Uterus (tissue), 4 donors: ENCODE measurements around the gene DRD2. TPM values are rescaled to one million over a fixed set of nuclear protein-coding genes. Genes with fewer than 3 reads are reported as not detected.

Source experiments
- DNase-seq, 2 donors: peaks; one replicate each; pipeline ENCODE4 v3.0.0-alpha.2; 2019 to 2020
- H3K27ac ChIP-seq, 2 donors: fragments of 200-600 bp; sonication (generic); 1 replicate in 1 of 2; 2 replicates in 1 of 2; pipeline ENCODE4 v1.5.1; 2016 to 2018
- H3K27me3 ChIP-seq, 2 donors: fragments of 200-600 bp; sonication (generic); one replicate each; pipeline ENCODE4 v1.5.1; 2018 to 2019; ENCODE audit warnings: control low read depth in 1 of 2
- H3K36me3 ChIP-seq, 2 donors: fragments of 200-600 bp; sonication (generic); one replicate each; pipeline ENCODE4 v1.5.1; 2019; ENCODE audit warnings: control low read depth in 1 of 2
- H3K4me1 ChIP-seq, 2 donors: fragments of 200-600 bp; sonication (generic); one replicate each; pipeline ENCODE4 v1.5.1; 2018 to 2019; ENCODE audit warnings: control low read depth in 1 of 2
- H3K4me3 ChIP-seq, 2 donors: fragments of 200-600 bp; sonication (generic); 1 replicate in 1 of 2; 2 replicates in 1 of 2; pipeline ENCODE4 v1.5.1; 2018 to 2019; ENCODE audit warnings: mild to moderate bottlenecking in 1 of 2
- H3K9me3 ChIP-seq, 2 donors: fragments of 200-600 bp; sonication (generic); one replicate each; pipeline ENCODE4 v1.5.1; 2019; ENCODE audit warnings: control low read depth in 1 of 2
- CTCF ChIP-seq, 4 experiments: fragments of 200-600 bp in 2 of 4; fragments of 450-650 bp in 2 of 4; sonication (generic) in 2 of 4; IDR thresholded peaks; one replicate each; pipeline ENCODE4 v1.5.1; 2016 to 2019; ENCODE audit warnings: antibody characterized with exemption in 4 of 4, mild to moderate bottlenecking in 2 of 4, moderate library complexity in 1 of 4
- POLR2A ChIP-seq, 2 donors: fragments of 450-650 bp; IDR thresholded peaks; one replicate each; pipeline ENCODE4 v1.6.1; 2016; ENCODE audit warnings: antibody characterized with exemption in 2 of 2, mild to moderate bottlenecking in 1 of 2, moderate library complexity in 1 of 2
- intact Hi-C: fragments of 100-400 bp; cut with DNase I; formaldehyde crosslinking; loops from one replicate; pipeline ENCODE4 v1.15.1; 2023; ENCODE audit warnings: low total_unique reads
- total RNA-seq, 4 donors: library from RNA; depleted of rRNA in 3 of 4; stranded (reverse); fragments of >200 nt in 3 of 4; gene quantifications; one replicate each; pipeline versions ENCODE4 v1.1.0 to v1.2.4, GENCODE V29; 2014 to 2023
- donor health status: DM: yes; HTN: yes; CAD: no.

DRD2 gene
- total RNA-seq, 4 donors from 2014 or later, result not detected

DNA sequence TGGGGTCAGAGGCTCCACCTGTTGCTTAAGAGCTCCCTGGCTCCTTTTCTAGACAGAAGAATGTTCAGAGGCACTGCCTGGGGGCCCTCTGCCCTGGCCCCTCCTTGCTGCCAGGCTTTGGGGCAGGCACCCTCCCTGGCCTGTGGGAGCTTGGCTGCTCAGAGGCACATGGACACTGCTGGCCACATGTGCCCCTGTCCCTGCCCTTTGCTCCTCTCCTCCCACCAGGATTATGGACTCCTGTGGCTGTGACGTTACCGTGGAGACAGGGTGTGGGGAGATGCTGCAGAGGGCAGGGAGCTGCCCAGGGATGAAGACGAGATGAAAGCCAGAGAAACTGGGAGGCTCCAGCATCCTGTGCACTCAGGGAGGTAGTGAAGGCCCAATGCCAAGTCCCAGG lies 14.7 kb downstream of the DRD2 start:
- Histone ChIP-seq H3K27me3 (no peaks in the 10 kb centered on the region), H3K36me3 (no peaks in the 10 kb centered on the region), H3K27ac (no peak overlapping the region), H3K9me3 (no peaks in the 10 kb centered on the region), H3K4me1 (no peaks in the 10 kb centered on the region), H3K4me3 (no peak overlapping the region)
- intact Hi-C loops, result no loop called here
- DNase-seq, result no peak
- no peak for TF ChIP-seq CTCF (IDR thresholded peaks at IDR 0.05)
- no peak for TF ChIP-seq POLR2A (IDR thresholded peaks at IDR 0.05)

- Histone ChIP-seq H3K27ac (no peak overlapping the region), H3K4me3 (no peak overlapping the region), H3K4me1 (no peaks in the 10 kb centered on the region), H3K27me3 (no peaks in the 10 kb centered on the region), H3K9me3 (no peaks in the 10 kb centered on the region), H3K36me3 (no peaks in the 10 kb centered on the region)
- TF ChIP-seq POLR2A (IDR thresholded peaks at IDR 0.05) (no peak), CTCF (IDR thresholded peaks at IDR 0.05) (no peak)
- intact Hi-C loops, result no loop called here
- no peak for DNase-seq
Observed at GRCh38 chr11:113458189-113458588, 17.0 kb downstream of the DRD2 start.

GRCh38 chr11:113457784-113458183 lies 17.4 kb downstream of the DRD2 start:
- no peaks in the 10 kb centered on the region for H3K36me3 ChIP-seq
- no peak for DNase-seq
- intact Hi-C loops, result no loop called here
- no peak overlapping the region for H3K27ac ChIP-seq
- no peaks in the 10 kb centered on the region for H3K27me3 ChIP-seq
- H3K4me1 ChIP-seq, result no peaks in the 10 kb centered on the region
- H3K4me3 ChIP-seq, result no peak overlapping the region
- no peak for TF ChIP-seq CTCF (IDR thresholded peaks at IDR 0.05)
- no peak for TF ChIP-seq POLR2A (IDR thresholded peaks at IDR 0.05)
- no peaks in the 10 kb centered on the region for H3K9me3 ChIP-seq

DNA sequence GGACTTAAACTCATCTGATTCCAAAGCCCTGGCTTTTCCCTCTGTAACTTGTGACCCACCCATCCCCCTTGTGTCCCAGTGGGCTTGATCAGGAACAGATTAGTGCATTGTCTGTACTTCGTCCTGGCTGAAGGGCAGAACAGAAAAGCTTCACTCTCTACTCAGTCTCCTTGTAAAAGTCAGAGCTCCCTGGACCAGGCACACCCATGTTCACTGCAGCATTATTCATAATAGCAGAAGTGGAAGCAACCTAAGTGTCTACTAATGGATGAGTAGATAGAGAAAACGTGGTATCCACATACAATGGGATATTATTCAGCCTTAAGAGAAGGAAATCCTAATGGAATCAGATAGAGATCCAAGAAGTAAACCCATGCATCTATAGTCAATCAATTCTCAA lies 20.7 kb downstream of the DRD2 start:
- H3K27me3 ChIP-seq, result no peaks in the 10 kb centered on the region
- H3K4me3 ChIP-seq, result no peak overlapping the region
- intact Hi-C loops, result no loop called here
- TF ChIP-seq CTCF (IDR thresholded peaks at IDR 0.05), result no peak
- TF ChIP-seq POLR2A (IDR thresholded peaks at IDR 0.05), result no peak
- H3K27ac ChIP-seq, result no peak overlapping the region
- DNase-seq, result no peak
- H3K4me1 ChIP-seq, result no peaks in the 10 kb centered on the region
- H3K9me3 ChIP-seq, result no peaks in the 10 kb centered on the region
- H3K36me3 ChIP-seq, result no peaks in the 10 kb centered on the region

DNA sequence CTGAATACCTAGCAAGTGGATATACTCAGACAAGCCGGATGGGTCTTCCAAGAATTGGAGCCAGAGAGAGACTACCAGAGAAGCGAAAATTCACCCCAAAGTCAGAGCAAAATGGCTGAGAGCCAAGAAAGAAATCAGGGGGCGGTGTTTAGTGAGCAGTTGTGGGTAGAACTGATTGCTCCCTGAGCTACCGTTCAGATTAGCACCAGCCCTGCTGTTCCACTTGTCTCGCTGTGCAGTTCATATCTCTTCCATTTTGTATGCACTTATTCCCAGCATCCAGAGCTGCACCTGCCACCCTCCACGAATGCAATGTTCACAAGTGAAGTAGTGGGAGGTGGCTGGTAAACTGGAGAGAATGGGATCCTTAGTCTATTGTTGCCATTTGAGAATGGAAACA lies 25.5 kb downstream of the DRD2 start:
- Histone ChIP-seq H3K27me3 (no peaks in the 10 kb centered on the region), H3K27ac (no peak overlapping the region), H3K4me1 (no peaks in the 10 kb centered on the region), H3K9me3 (no peaks in the 10 kb centered on the region), H3K36me3 (no peaks in the 10 kb centered on the region), H3K4me3 (no peak overlapping the region)
- no peak for DNase-seq
- intact Hi-C loops, result no loop called here
- TF ChIP-seq POLR2A (IDR thresholded peaks at IDR 0.05) (no peak), CTCF (IDR thresholded peaks at IDR 0.05) (no peak)
